ENCODE results near the gene IGLL1. TPM values are rescaled to one million over a fixed set of nuclear protein-coding genes. Genes with fewer than 3 reads are reported as not detected.

The IGLL1 gene
- not detected in 2 replicates for total RNA-seq

GRCh38 chr22:23579870-23580575 is at the start of gene IGLL1:
IGLL1 (minus strand) TSS chr22:23580290; CDS start chr22:23580190, 100 bp downstream.

Other genes with a start within 250 kb of the IGLL1 start
- gene DRICH1, start 52.0 kb upstream of the IGLL1 start, total RNA-seq, result not detected in 2 replicates
- not detected in 2 replicates for gene RGL4, start 110.7 kb upstream of the IGLL1 start, total RNA-seq
- 0.99 and 2.3 TPM in 2 replicates for gene ZNF70, start 170.8 kb upstream of the IGLL1 start, total RNA-seq
- gene VPREB3, start 174.1 kb upstream of the IGLL1 start, total RNA-seq, result not detected in 2 replicates
- gene C22orf15, start 182.7 kb upstream of the IGLL1 start, total RNA-seq, result not detected in 2 replicates
- gene CHCHD10, start 187.7 kb upstream of the IGLL1 start, total RNA-seq, result 8.3 and 13.7 TPM in 2 replicates
- gene MMP11, start 192.6 kb upstream of the IGLL1 start, total RNA-seq, result 0.38 and 0.47 TPM in 2 replicates
- gene SMARCB1, start 206.7 kb upstream of the IGLL1 start, total RNA-seq, result 119 and 127 TPM in 2 replicates